H9 (cell line): ENCODE data around the gene SLC25A48. TPM values are rescaled to one million over a fixed set of nuclear protein-coding genes. Genes with fewer than 3 reads are reported as not detected.

Experiments used
- DNase-seq: peaks from one replicate; pipeline ENCODE4 v3.0.0-alpha.2; 2017
- H2AFZ ChIP-seq: one replicate; pipeline ENCODE4 v1.6.1; 2013; ENCODE audit warnings: mild to moderate bottlenecking, low read length, control low read depth, moderate library complexity
- H2AK5ac ChIP-seq: 2 replicates; pipeline ENCODE4 v1.6.1; 2013; ENCODE audit warnings: low read length, control low read depth, mixed read lengths; ENCODE audit not compliant: insufficient read length
- H2BK120ac ChIP-seq: one replicate; pipeline ENCODE4 v1.6.1; 2013; ENCODE audit warnings: low read depth, mild to moderate bottlenecking, low read length, control low read depth, inconsistent platforms; ENCODE audit not compliant: poor library complexity, severe bottlenecking
- H2BK12ac ChIP-seq: 2 replicates; pipeline ENCODE4 v1.6.1; 2013; ENCODE audit warnings: low read length, control low read depth, mixed read lengths, low read depth; ENCODE audit not compliant: insufficient read length
- H2BK15ac ChIP-seq: 2 replicates; pipeline ENCODE4 v1.6.1; 2013; ENCODE audit warnings: low read depth, low read length, control low read depth
- H2BK20ac ChIP-seq: one replicate; pipeline ENCODE4 v1.6.1; 2013; ENCODE audit warnings: low read depth, mild to moderate bottlenecking, low read length, control low read depth, inconsistent platforms; ENCODE audit not compliant: poor library complexity, severe bottlenecking
- H2BK5ac ChIP-seq: 2 replicates; pipeline ENCODE4 v1.6.1; 2013; ENCODE audit warnings: low read length, control low read depth, mixed read lengths; ENCODE audit not compliant: insufficient read length
- H3K14ac ChIP-seq: 2 replicates; pipeline ENCODE4 v1.6.1; 2013; ENCODE audit warnings: low read length, control low read depth; ENCODE audit not compliant: insufficient read depth
- H3K18ac ChIP-seq: 2 replicates; pipeline ENCODE4 v1.6.1; 2013; ENCODE audit warnings: low read depth, mild to moderate bottlenecking, mixed read lengths, low read length, control low read depth; ENCODE audit not compliant: insufficient read length
- H3K23ac ChIP-seq: 2 replicates; pipeline ENCODE4 v1.6.1; 2013; ENCODE audit warnings: low read length, control low read depth, mixed read lengths, low read depth; ENCODE audit not compliant: insufficient read length
- H3K23me2 ChIP-seq: 2 replicates; pipeline ENCODE4 v1.6.1; 2013; ENCODE audit warnings: low read depth, mild to moderate bottlenecking, mixed read lengths, low read length, control low read depth; ENCODE audit not compliant: insufficient read length, poor library complexity, severe bottlenecking
- H3K27ac ChIP-seq: 2 replicates; pipeline ENCODE4 v1.5.1; 2013; ENCODE audit warnings: low read length, control low read depth, mixed read lengths, low read depth; ENCODE audit not compliant: insufficient read length
- H3K27me3 ChIP-seq: 2 replicates; pipeline ENCODE4 v1.6.1; 2013; ENCODE audit warnings: low read length, control low read depth, inconsistent platforms; ENCODE audit not compliant: insufficient read depth
- H3K4ac ChIP-seq: 2 replicates; pipeline ENCODE4 v1.6.1; 2013; ENCODE audit warnings: low read depth, mild to moderate bottlenecking, control low read depth, inconsistent platforms, low read length, moderate library complexity
- H3K4me1 ChIP-seq: 2 replicates; pipeline ENCODE4 v1.6.1; 2013; ENCODE audit warnings: low read length, control low read depth, inconsistent platforms; ENCODE audit not compliant: insufficient read depth
- H3K4me2 ChIP-seq: 2 replicates; pipeline ENCODE4 v1.6.1; 2013; ENCODE audit warnings: low read length, control low read depth, mixed read lengths; ENCODE audit not compliant: insufficient read length, insufficient read depth
- H3K56ac ChIP-seq: 2 replicates; pipeline ENCODE4 v1.6.1; 2013; ENCODE audit warnings: low read depth, mild to moderate bottlenecking, mixed read lengths, low read length, control low read depth; ENCODE audit not compliant: insufficient read length
- H3K79me1 ChIP-seq: 2 replicates; pipeline ENCODE4 v1.6.1; 2013; ENCODE audit warnings: low read depth, mild to moderate bottlenecking, moderate library complexity, low read length, control low read depth, inconsistent platforms; ENCODE audit not compliant: insufficient read depth, poor library complexity, severe bottlenecking
- H3K79me2 ChIP-seq: 2 replicates; pipeline ENCODE4 v1.6.1; 2013; ENCODE audit warnings: low read length, control low read depth, inconsistent platforms; ENCODE audit not compliant: insufficient read depth
- H3K9ac ChIP-seq: 2 replicates; pipeline ENCODE4 v1.6.1; 2013; ENCODE audit warnings: low read length, control low read depth, mixed read lengths; ENCODE audit not compliant: insufficient read length; ENCODE audit errors: extremely low read depth
- H3K9me3 ChIP-seq: one replicate; pipeline ENCODE4 v1.6.1; 2013; ENCODE audit warnings: low read depth, low read length, inconsistent platforms; ENCODE audit not compliant: control insufficient read depth
- H3T11ph ChIP-seq: one replicate; pipeline ENCODE4 v1.6.1; 2013; ENCODE audit warnings: mild to moderate bottlenecking, low read length, control low read depth, inconsistent platforms
- H4K20me1 ChIP-seq: one replicate; pipeline ENCODE4 v1.6.1; 2013; ENCODE audit not compliant: control insufficient read depth, insufficient read length, insufficient read depth
- H4K5ac ChIP-seq: 2 replicates; pipeline ENCODE4 v1.6.1; 2013; ENCODE audit warnings: low read depth, mild to moderate bottlenecking, mixed read lengths, low read length, control low read depth; ENCODE audit not compliant: insufficient read length
- H4K8ac ChIP-seq: replicated peaks from 2 replicates; pipeline ENCODE4 v1.6.1; 2013; ENCODE audit warnings: low read length, control low read depth, mixed read lengths, low read depth; ENCODE audit not compliant: insufficient read length
- H4K91ac ChIP-seq: 2 replicates; pipeline ENCODE4 v1.6.1; 2013; ENCODE audit warnings: low read depth, mild to moderate bottlenecking, moderate library complexity, mixed read lengths, low read length, control low read depth; ENCODE audit not compliant: insufficient read length
- H3K27ac Mint-ChIP-seq, 3 experiments: 2 replicates in 2 of 3; 3 replicates in 1 of 3; pipeline ENCODE4 v1.8.0; 2020 to 2021; ENCODE audit warnings: mixed read lengths in 3 of 3, mild to moderate bottlenecking in 1 of 3, moderate library complexity in 1 of 3
- H3K27me3 Mint-ChIP-seq: 2 replicates; pipeline ENCODE4 v1.8.0; 2021; ENCODE audit warnings: low read depth, mild to moderate bottlenecking, moderate library complexity, mixed read lengths
- H3K36me3 Mint-ChIP-seq, 3 experiments: 2 replicates in 2 of 3; 3 replicates in 1 of 3; pipeline ENCODE4 v1.8.0; 2020 to 2021; ENCODE audit warnings: low read depth in 3 of 3, mixed read lengths in 3 of 3; ENCODE audit not compliant: insufficient read depth in 1 of 3
- H3K4me1 Mint-ChIP-seq, 2 experiments: 2 replicates each; pipeline ENCODE4 v1.8.0; 2020; ENCODE audit warnings: mixed read lengths in 2 of 2
- H3K4me3 Mint-ChIP-seq, 2 experiments: 2 replicates in 1 of 2; 3 replicates in 1 of 2; pipeline ENCODE4 v1.8.0; 2020 to 2021; ENCODE audit warnings: mild to moderate bottlenecking in 2 of 2, mixed read lengths in 2 of 2, moderate library complexity in 1 of 2
- H3K9me3 Mint-ChIP-seq, 2 experiments: 2 replicates in 1 of 2; 3 replicates in 1 of 2; pipeline ENCODE4 v1.8.0; 2020; ENCODE audit warnings: mild to moderate bottlenecking in 2 of 2, mixed read lengths in 2 of 2, moderate library complexity in 1 of 2
- WGBS: extraction: QIAGEN DNeasy Blood & Tissue Kit; methylation state at CpG from one replicate; pipeline ENCODE4 v1.1.7; 2013; ENCODE audit warnings: missing lambda C conversion rate, low lambda C conversion rate, mixed read lengths; ENCODE audit not compliant: insufficient read length; ENCODE audit errors: extremely low coverage; 5-methylcytosine and 5-hydroxymethylcytosine counted together
- total RNA-seq: library from RNA; stranded (reverse); gene quantifications from 2 replicates; pipeline ENCODE4 v1.2.1, GENCODE V29; 2021
- TF ChIP-seq, protein P1 (sequence below): fragments of 200-600 bp; sonication (generic); conservative IDR thresholded peaks from 3 replicates; pipeline ENCODE4 v1.8.0; 2021; ENCODE audit warnings: antibody characterized with exemption, mild to moderate bottlenecking

Gene SLC25A48
- total RNA-seq, 1 experiment from 2014 or later, result 0.66 TPM

- no peak overlapping the region for H2BK15ac ChIP-seq
- H3K4me2 ChIP-seq, result peak overlapping the region; percentile 54
- H3T11ph ChIP-seq, result no peak overlapping the region
- Mint-ChIP-seq H3K36me3 (peaks cover 6 to 14% (median 7%) of the 10 kb centered on the region in 3 experiments; a peak in 6 of 7 replicates), H3K4me1 (peaks cover 4 to 10% of the 10 kb centered on the region in 2 experiments), H3K27me3 (peaks cover 89% of the 10 kb centered on the region), H3K27ac (no peak overlapping the region), H3K9me3 (peaks cover 14 to 15% of the 10 kb centered on the region in 2 experiments), H3K4me3 (peak overlapping the region; percentile 76 to 87)
- no peak overlapping the region for H2AK5ac ChIP-seq
- H2BK5ac ChIP-seq, result no peak overlapping the region
- no peak overlapping the region for H4K8ac ChIP-seq
- H3K4me1 ChIP-seq, result no peaks in the 10 kb centered on the region; the same call in 1 of the 2 replicates
- H3K23me2 ChIP-seq, result peaks cover 8% of the 10 kb centered on the region
- no peak overlapping the region for H3K27ac ChIP-seq
- no peaks in the 10 kb centered on the region for H3K9me3 ChIP-seq
- no peak overlapping the region for H2BK20ac ChIP-seq
- H3K4ac ChIP-seq, result no peak overlapping the region
- H2BK120ac ChIP-seq, result no peak overlapping the region
- H3K9ac ChIP-seq, result no peak overlapping the region
- H4K91ac ChIP-seq, result no peak overlapping the region
- H2AFZ ChIP-seq, result no peak overlapping the region
- no peak overlapping the region; the same call in 1 of the 2 replicates for H3K14ac ChIP-seq
- DNase-seq, result no peak
- TF ChIP-seq, protein P1, sequence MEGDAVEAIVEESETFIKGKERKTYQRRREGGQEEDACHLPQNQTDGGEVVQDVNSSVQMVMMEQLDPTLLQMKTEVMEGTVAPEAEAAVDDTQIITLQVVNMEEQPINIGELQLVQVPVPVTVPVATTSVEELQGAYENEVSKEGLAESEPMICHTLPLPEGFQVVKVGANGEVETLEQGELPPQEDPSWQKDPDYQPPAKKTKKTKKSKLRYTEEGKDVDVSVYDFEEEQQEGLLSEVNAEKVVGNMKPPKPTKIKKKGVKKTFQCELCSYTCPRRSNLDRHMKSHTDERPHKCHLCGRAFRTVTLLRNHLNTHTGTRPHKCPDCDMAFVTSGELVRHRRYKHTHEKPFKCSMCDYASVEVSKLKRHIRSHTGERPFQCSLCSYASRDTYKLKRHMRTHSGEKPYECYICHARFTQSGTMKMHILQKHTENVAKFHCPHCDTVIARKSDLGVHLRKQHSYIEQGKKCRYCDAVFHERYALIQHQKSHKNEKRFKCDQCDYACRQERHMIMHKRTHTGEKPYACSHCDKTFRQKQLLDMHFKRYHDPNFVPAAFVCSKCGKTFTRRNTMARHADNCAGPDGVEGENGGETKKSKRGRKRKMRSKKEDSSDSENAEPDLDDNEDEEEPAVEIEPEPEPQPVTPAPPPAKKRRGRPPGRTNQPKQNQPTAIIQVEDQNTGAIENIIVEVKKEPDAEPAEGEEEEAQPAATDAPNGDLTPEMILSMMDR, result peak; percentile 81
- no peak overlapping the region for H3K56ac ChIP-seq
- H3K79me2 ChIP-seq, result no peaks in the 10 kb centered on the region
- no peaks in the 10 kb centered on the region for H3K79me1 ChIP-seq
- H4K5ac ChIP-seq, result no peak overlapping the region
- no peaks in the 10 kb centered on the region for H4K20me1 ChIP-seq
- WGBS, result no CpG with 5 or more reads among the region's 16 CpGs
- no peak overlapping the region for H2BK12ac ChIP-seq
- peaks cover 10% of the 10 kb centered on the region; the same call in 1 of the 2 replicates for H3K27me3 ChIP-seq
- H3K23ac ChIP-seq, result no peak overlapping the region
- no peak overlapping the region for H3K18ac ChIP-seq
These were observed 363 bp upstream of the SLC25A48 start for GRCh38 chr5:135833961-135834638.
